ENCODE data around the gene GABRA5. TPM values are rescaled to one million over a fixed set of nuclear protein-coding genes. Genes with fewer than 3 reads are reported as not detected.

GABRA5 gene
- total and polyA plus RNA-seq, 2 donors (not counting 1 experiment from before 2014, with no cell fraction given): 0.23 TPM; not detected in 1

- Histone ChIP-seq H4K20me1 (ENCODE audit: control insufficient read depth, extremely low read depth, insufficient read depth, low read length) (no peaks in the 10 kb centered on the region), H2AFZ (ENCODE audit: low read length) (no peak overlapping the region), H3K9me3 (ENCODE audit: control insufficient read depth, insufficient read depth, low read depth, low read length) (no peaks in the 10 kb centered on the region), H3K4me1 (ENCODE audit: control insufficient read depth, extremely low read depth, insufficient read depth, low read length) (no peaks in the 10 kb centered on the region), H3K4me3 (replicated peaks in 1 of 4; ENCODE audit: control extremely low read depth in 1 of 4, insufficient read depth in 1 of 4, low read depth in 3 of 4, low read length in 4 of 4) (no peak overlapping the region), H3K79me2 (ENCODE audit: control insufficient read depth, insufficient read depth, low read length) (no peaks in the 10 kb centered on the region), H3K27me3 (ENCODE audit: control insufficient read depth, insufficient read depth, low read length) (no peaks in the 10 kb centered on the region), H3K36me3 (ENCODE audit: control insufficient read depth, insufficient read depth, low read length) (no peaks in the 10 kb centered on the region), H3K9ac (ENCODE audit: insufficient read depth, low read length) (no peak overlapping the region), H3K4me2 (ENCODE audit: extremely low read depth, insufficient read depth, low read length) (no peak overlapping the region), H3K27ac (ENCODE audit: insufficient read depth, low read length) (no peak overlapping the region)
- no peak for DNase-seq (ENCODE audit: low read depth in 2 of 2)
- TF ChIP-seq CTCF (conservative IDR thresholded peaks at IDR 0.05 in 1 of 2, IDR thresholded peaks at IDR 0.05 in 1 of 2; ENCODE audit: low read depth in 1 of 2, low read length in 2 of 2): no peak
- TF ChIP-seq EZH2 (IDR thresholded peaks at IDR 0.05; ENCODE audit: low read length, missing control alignments): no peak
Observed at GRCh38 chr15:26892182-26892518, 25.3 kb downstream of the GABRA5 start.

GRCh38 chr15:26892678-26893077 lies 25.8 kb downstream of the GABRA5 start:
- H3K27ac ChIP-seq (ENCODE audit: insufficient read depth, low read length): no peak overlapping the region
- H3K36me3 ChIP-seq (ENCODE audit: control insufficient read depth, insufficient read depth, low read length): no peaks in the 10 kb centered on the region
- no peak for DNase-seq (ENCODE audit: low read depth in 2 of 2)
- no peaks in the 10 kb centered on the region for H4K20me1 ChIP-seq (ENCODE audit: control insufficient read depth, extremely low read depth, insufficient read depth, low read length)
- H3K27me3 ChIP-seq (ENCODE audit: control insufficient read depth, insufficient read depth, low read length): no peaks in the 10 kb centered on the region
- no peaks in the 10 kb centered on the region for H3K4me1 ChIP-seq (ENCODE audit: control insufficient read depth, extremely low read depth, insufficient read depth, low read length)
- no peak overlapping the region for H2AFZ ChIP-seq (ENCODE audit: low read length)
- no peak overlapping the region for H3K9ac ChIP-seq (ENCODE audit: insufficient read depth, low read length)
- H3K79me2 ChIP-seq (ENCODE audit: control insufficient read depth, insufficient read depth, low read length): no peaks in the 10 kb centered on the region
- H3K9me3 ChIP-seq (ENCODE audit: control insufficient read depth, insufficient read depth, low read depth, low read length): no peaks in the 10 kb centered on the region
- no peak overlapping the region for H3K4me3 ChIP-seq (replicated peaks in 1 of 4; ENCODE audit: control extremely low read depth in 1 of 4, insufficient read depth in 1 of 4, low read depth in 3 of 4, low read length in 4 of 4)
- no peak for TF ChIP-seq CTCF (conservative IDR thresholded peaks at IDR 0.05 in 1 of 2, IDR thresholded peaks at IDR 0.05 in 1 of 2; ENCODE audit: low read depth in 1 of 2, low read length in 2 of 2)
- no peak for TF ChIP-seq EZH2 (IDR thresholded peaks at IDR 0.05; ENCODE audit: low read length, missing control alignments)
- H3K4me2 ChIP-seq (ENCODE audit: extremely low read depth, insufficient read depth, low read length): no peak overlapping the region

- Histone ChIP-seq H3K79me2 (ENCODE audit: control insufficient read depth, insufficient read depth, low read length) (no peaks in the 10 kb centered on the region), H3K4me2 (ENCODE audit: extremely low read depth, insufficient read depth, low read length) (no peak overlapping the region), H3K36me3 (ENCODE audit: control insufficient read depth, insufficient read depth, low read length) (no peaks in the 10 kb centered on the region), H3K27me3 (ENCODE audit: control insufficient read depth, insufficient read depth, low read length) (no peaks in the 10 kb centered on the region), H3K9me3 (ENCODE audit: control insufficient read depth, insufficient read depth, low read depth, low read length) (no peaks in the 10 kb centered on the region), H4K20me1 (ENCODE audit: control insufficient read depth, extremely low read depth, insufficient read depth, low read length) (no peaks in the 10 kb centered on the region), H2AFZ (ENCODE audit: low read length) (no peak overlapping the region), H3K27ac (ENCODE audit: insufficient read depth, low read length) (no peak overlapping the region), H3K4me1 (ENCODE audit: control insufficient read depth, extremely low read depth, insufficient read depth, low read length) (no peaks in the 10 kb centered on the region), H3K9ac (ENCODE audit: insufficient read depth, low read length) (no peak overlapping the region), H3K4me3 (replicated peaks in 1 of 4; ENCODE audit: control extremely low read depth in 1 of 4, insufficient read depth in 1 of 4, low read depth in 3 of 4, low read length in 4 of 4) (no peak overlapping the region)
- TF ChIP-seq CTCF (conservative IDR thresholded peaks at IDR 0.05 in 1 of 2, IDR thresholded peaks at IDR 0.05 in 1 of 2; ENCODE audit: low read depth in 1 of 2, low read length in 2 of 2) (no peak), EZH2 (IDR thresholded peaks at IDR 0.05; ENCODE audit: low read length, missing control alignments) (no peak)
- no peak for DNase-seq (ENCODE audit: low read depth in 2 of 2)
Observed at GRCh38 chr15:26893351-26894065, 26.6 kb downstream of the GABRA5 start.
